ENCODE measurements around the gene PSME4.
"Not testable (repeated sequence)": the region's sequence is repeated elsewhere in the genome, so short reads cannot be mapped to it uniquely, and the experiment has no call there.

Gene PSME4

DNA sequence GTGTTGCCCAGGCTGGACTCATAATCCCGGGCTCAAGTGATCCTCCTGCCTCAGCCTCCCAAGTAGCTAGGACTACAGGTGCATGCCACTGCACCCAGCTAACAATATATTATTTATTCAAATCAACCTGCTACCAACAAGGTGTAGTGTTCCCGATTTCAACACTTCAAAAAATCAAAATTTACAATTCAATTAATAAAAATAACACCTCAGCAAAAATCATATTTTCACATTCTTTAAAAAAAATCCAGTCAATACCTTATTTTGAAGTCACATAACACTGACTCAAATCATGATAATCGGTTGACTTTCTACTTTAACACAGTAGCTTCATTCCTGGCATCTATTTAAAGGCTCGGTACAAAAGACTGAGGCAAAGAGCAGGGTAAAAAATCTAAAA is 118.3 kb downstream of the PSME4 start:
- intact Hi-C loops (cut with DNase I): no loop called here
- DNase-seq: no peak

DNA sequence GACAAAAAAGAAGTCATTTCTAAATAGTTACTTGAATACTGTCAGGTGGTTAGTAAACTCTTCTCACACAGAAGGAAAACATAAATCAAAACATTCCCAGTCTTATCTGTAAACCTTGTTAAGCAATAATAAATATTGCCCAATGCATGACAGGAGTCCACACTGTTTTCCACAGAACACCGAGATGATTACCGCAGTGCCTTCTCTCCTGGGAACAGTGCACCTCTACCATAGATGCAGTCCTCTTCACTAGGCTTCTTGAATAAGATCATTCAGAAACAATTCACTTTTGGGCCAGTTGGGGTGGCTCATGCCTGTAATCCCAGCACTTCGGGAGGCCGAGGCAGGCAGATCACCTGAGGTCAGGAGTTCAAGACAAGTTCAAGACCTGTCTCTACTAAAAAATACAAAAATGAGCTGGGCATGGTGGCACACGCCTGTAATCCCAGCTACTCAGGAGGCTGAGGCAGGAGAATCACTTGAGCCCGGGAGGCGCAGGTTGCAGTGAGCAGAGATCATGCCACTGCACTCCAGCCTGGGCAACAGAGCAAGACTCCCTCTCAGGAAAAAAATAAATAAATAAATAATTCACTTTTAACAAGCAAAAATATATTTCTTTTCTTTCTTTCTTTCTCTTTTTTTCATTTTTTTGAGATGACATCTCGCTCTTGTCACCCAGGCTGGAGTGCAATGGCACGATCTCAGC is 119.6 kb downstream of the PSME4 start:
- intact Hi-C loops (cut with DNase I); DNase-seq: not testable (repeated sequence)

DNA sequence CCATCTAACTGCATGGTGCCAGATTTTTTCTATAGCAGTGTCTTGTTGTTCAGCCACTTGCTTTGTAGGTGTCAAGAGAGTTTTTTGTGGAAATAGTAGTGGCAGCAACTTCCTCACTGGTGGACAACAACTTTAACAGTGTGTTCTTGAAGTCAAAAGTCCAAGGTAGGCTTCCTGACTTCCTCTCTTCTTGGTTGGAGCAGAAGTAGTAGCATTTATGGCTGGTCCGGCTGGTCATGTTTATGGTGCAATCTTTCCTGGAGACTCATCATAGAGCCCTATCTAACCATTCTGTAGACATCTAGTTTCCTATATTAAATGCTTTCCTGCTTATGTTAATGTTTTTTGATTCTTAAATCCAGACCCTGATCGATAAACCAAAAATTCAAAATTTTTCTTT is 122.7 kb downstream of the PSME4 start:
- no peak for DNase-seq
- intact Hi-C loops (cut with DNase I): no loop called here

GRCh38 chr2:53843595-53843994 is 127.2 kb downstream of the PSME4 start:
- no peak for DNase-seq
- intact Hi-C loops (cut with DNase I): no loop called here

DNA sequence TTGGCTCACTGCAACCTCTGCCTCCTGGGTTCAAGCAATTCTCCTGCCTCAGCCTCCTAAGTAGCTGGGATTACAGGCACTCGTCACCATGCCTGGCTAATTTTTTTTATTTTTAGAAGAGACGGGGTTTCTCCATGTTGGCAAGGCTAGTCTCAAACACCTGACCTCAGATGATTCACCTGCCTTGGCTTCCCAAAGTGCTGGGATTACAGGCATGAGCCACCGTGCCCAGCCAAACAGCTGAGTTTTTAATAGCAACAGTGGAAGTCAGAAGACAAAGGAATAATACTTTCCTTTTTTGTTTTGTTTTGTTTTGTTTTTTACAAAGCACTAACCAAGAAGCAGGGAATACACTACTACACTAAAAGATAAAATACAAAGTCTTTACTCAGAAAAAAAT is 127.9 kb downstream of the PSME4 start:
- intact Hi-C loops (cut with DNase I): no loop called here
- DNase-seq: no peak

DNA sequence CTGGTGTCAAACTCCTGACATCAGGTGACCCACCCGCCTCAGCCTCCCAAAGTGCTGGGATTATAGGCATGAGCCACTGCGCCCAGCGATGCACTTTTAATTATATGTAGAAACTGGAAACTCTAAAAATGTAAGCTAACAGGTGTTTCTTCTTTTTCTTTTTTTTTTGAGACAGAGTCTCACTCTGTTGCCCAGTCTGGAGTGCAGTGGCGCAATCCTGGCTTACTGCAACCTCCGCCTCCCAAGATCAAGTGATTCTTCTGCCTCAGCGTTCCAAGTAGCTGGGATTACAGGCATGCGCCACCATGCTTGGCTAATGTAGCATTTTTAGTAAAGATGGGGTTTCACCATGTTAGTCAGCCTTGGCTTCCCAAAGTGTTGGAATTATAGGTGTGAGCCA is 129.1 kb downstream of the PSME4 start:
- intact Hi-C loops (cut with DNase I); DNase-seq: not testable (repeated sequence)

DNA sequence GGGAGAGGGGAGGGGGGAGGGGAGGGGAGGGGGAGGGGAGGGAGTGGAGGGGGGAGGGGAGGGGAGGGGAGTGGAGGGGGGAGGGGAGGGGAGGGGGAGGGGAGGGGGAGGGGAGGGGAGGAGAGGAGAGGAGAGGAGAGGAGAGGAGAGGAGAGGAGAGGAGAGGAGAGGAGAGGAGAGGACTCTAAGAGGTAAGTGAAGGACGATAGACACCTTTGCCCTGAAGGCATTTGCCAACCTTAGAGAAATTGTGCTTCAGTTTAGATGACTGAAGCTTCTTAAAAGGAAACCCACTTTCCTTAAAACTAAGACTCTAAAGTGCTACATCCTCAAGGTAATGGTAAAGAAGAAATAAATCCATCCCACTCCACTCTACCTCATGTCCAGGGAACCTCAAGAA is 130.2 kb downstream of the PSME4 start:
- intact Hi-C loops (cut with DNase I): no loop called here

DNA sequence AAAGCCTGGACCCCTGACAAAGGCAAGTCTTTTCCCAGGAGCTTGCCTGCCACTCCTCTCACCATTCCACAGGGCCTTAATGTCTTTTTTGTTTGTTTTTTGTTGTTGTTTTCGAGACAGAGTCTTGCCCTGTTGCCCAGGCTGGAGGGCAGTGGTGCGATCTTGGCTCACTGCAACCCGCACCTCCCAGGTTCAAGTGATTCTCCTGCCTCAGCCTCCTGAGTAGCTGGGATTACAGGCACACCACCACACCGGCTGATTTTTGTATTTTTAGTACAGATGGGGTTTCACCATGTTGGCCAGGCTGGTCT is 140.9 kb downstream of the PSME4 start:
- intact Hi-C loops (cut with DNase I); DNase-seq: not testable (repeated sequence)

More for the DNA sequence above, 130.2 kb downstream of the PSME4 start:
- DNase-seq: no peak

- intact Hi-C loops (cut with DNase I): no loop called here
- peak in 14 of 42 donors; percentile 8 to 51 (median 24) for DNase-seq
Observed at GRCh38 chr2:53829273-53829979, 141.4 kb downstream of the PSME4 start.

DNA sequence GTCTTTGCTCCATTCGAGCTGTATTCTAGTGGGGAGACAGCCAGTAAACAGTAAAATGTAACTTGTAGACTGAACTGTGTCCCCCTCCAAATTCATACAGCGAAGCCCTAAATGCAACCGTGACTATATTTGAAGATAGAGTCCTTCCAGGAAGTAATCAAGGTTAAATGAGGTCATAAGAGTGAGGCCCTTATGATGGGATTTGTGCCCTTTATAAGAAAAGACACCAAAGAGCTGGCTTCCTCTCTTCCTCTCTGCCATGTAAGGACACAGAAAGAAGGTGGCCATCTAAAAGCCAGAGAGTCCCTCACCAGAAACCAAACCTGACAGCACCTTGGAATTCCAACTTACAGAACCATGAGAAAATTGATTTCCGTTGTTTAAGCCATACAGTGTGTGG is 142.5 kb downstream of the PSME4 start:
- no peak for DNase-seq
- intact Hi-C loops (cut with DNase I): no loop called here

- DNase-seq: peak in 5 of 42 donors; percentile 21 to 49 (median 22)
- intact Hi-C loops (cut with DNase I): no loop called here
Observed at GRCh38 chr2:53827398-53828175, 143.2 kb downstream of the PSME4 start.

DNA sequence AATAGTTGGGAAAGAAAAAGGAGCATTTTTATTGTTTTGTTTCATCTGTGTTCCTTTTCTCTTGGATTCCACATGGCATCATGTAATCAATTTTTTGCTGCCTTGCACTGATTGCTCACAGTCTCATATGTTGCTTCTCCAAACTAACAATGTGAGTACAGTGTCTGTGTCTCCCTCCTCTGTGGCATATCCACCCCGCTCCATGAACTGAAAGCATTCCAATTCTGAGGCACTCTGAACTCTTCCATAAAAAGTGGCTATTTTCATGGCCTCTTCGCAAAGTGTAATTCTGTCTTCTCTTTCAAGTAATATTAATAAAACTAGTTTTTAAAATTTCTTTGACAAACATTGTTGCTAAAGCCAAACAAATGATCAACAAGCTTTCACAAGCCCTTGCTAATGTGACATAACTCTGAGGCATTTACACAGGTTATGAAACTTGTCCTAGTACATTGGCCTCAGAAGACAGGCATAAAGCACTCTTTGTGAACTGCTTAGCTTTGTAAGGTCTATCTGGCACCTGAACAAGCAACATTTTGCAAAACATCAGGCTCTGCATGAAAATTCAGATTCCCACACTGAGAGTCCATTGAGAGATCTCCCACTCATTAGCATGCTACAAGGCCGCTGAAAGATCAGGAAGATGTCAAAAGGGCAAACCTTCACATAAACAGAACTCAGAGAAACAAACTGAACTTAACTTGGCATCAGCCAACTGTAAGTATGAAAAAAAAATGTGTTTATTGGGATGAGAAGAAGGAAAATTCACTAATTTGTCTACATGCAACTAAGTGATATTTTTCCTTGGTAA is 144.0 kb downstream of the PSME4 start:
- peak in 18 of 42 donors; percentile 17 to 71 (median 40) for DNase-seq
- intact Hi-C loops (cut with DNase I): no loop called here

GRCh38 chr2:53826030-53826410 is 144.8 kb downstream of the PSME4 start:
- no peak for DNase-seq
- intact Hi-C loops (cut with DNase I): no loop called here

DNA sequence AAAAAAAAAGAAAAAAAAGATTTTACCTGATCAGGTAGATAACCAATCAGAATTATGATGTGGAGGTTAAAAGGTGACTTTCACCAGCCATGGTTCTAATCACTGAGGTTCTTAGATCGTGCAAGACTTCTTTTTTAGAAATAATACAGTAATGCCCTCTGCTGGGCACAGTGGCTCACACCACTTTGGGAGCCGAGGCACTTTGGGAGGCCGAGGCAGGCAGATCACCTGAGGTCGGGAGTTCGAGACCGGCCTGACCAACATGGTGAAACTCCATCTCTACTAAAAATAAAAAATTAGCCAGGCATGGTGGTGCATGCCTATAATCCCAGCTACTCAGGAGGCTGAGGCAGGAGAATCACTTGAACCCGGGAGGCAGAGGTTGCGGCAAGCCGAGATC is 147.2 kb downstream of the PSME4 start:
- intact Hi-C loops (cut with DNase I); DNase-seq: not testable (repeated sequence)

GRCh38 chr2:53821810-53822209 is 149.0 kb downstream of the PSME4 start:
- intact Hi-C loops (cut with DNase I): no loop called here

DNA sequence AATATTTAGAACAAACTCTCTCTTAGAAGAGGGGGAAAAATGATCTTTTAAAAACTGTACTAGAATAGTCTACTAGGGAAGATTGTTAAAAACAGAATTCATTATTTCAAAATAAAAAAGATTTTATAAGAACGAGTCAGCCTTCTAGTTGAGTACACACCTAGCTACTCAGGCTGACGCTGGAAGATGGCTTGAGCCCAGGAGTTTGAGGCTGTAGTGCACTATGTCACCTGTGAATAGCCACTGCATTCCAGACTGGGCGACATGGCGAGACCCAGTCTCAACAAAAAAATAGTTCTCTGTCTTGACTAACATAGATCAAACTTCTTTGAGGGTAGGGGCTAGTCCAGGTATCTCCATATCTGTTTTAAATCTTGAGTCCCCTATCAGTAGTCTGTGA is 150.1 kb downstream of the PSME4 start:
- DNase-seq: no peak
- intact Hi-C loops (cut with DNase I): no loop called here

More at GRCh38 chr2:53821810-53822209, 149.0 kb downstream of the PSME4 start:
- DNase-seq: no peak

GRCh38 chr2:53820048-53820447 is 150.7 kb downstream of the PSME4 start:
- intact Hi-C loops (cut with DNase I): no loop called here
- DNase-seq: no peak

DNA sequence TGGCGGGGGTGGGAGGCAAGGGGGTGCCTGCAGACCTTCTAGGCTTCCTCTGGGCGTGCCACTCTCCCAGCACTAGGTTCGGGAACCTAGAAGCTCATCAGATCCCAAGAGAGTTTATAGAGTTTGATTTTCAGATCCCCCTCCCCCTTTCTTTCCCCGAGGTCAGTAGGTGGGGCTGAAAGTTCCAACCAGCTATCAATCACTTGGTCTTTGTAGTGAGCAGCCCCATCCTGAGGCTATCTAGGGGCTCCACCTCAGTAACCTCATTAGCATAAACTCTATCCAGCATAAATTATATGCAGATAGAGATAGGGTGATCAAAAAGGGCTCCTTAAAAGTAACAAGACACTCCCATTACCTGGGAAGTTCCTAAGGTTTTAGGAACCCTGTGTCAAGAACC is 151.2 kb downstream of the PSME4 start:
- intact Hi-C loops (cut with DNase I): no loop called here
- DNase-seq: no peak

GRCh38 chr2:53818854-53819435 is 151.8 kb downstream of the PSME4 start:
- intact Hi-C loops (cut with DNase I): no loop called here
- DNase-seq: no peak
